GM23338 (cell line): ENCODE measurements around the gene ACAD11. TPM values are rescaled to one million over a fixed set of nuclear protein-coding genes. Genes with fewer than 3 reads are reported as not detected.

ENCODE experiments used
- ATAC-seq: fragments of 200-7000 bp; cut with Tn5 transposase; 3 replicates; pipeline ENCODE4 v1.9.1; 2020
- DNase-seq: peaks from one replicate; pipeline ENCODE4 v3.0.0-alpha.2; 2015; ENCODE audit warnings: low spot score
- H2AFZ ChIP-seq: fragments of 200-600 bp; sonication (generic); 2 replicates; pipeline ENCODE4 v1.8.0; 2016; ENCODE audit warnings: antibody characterized with exemption, mild to moderate bottlenecking, moderate library complexity
- H3F3A ChIP-seq: fragments of 200-600 bp; sonication (generic); replicated peaks from 2 replicates; pipeline ENCODE4 v1.8.0; 2017; ENCODE audit warnings: antibody characterized with exemption, mixed run types, low read depth
- H3K27ac ChIP-seq: fragments of 200-600 bp; sonication (generic); 2 replicates; pipeline ENCODE4 v1.6.1; 2016; ENCODE audit warnings: low read depth
- H3K27me3 ChIP-seq: fragments of 200-600 bp; sonication (generic); 2 replicates; pipeline ENCODE4 v1.8.0; 2016; ENCODE audit warnings: mild to moderate bottlenecking, mixed run types, moderate library complexity; ENCODE audit not compliant: insufficient read depth
- H3K36me3 ChIP-seq: fragments of 200-600 bp; sonication (generic); 2 replicates; pipeline ENCODE4 v1.8.0; 2016; ENCODE audit warnings: mild to moderate bottlenecking; ENCODE audit not compliant: insufficient read depth
- H3K4me1 ChIP-seq: fragments of 200-600 bp; sonication (generic); 2 replicates; pipeline ENCODE4 v1.8.0; 2016; ENCODE audit warnings: mild to moderate bottlenecking, moderate library complexity; ENCODE audit not compliant: insufficient read depth
- H3K4me2 ChIP-seq: fragments of 200-600 bp; sonication (generic); 2 replicates; pipeline ENCODE4 v1.7.1; 2017; ENCODE audit warnings: mixed run types
- H3K4me3 ChIP-seq: fragments of 200-600 bp; sonication (generic); 2 replicates; pipeline ENCODE4 v1.6.1; 2016; ENCODE audit warnings: mixed run types
- H3K79me2 ChIP-seq: fragments of 200-600 bp; sonication (generic); replicated peaks from 2 replicates; pipeline ENCODE4 v1.8.0; 2017; ENCODE audit warnings: mild to moderate bottlenecking; ENCODE audit not compliant: insufficient read depth
- H3K9me2 ChIP-seq: fragments of 200-600 bp; sonication (generic); 2 replicates; pipeline ENCODE4 v1.8.0; 2017; ENCODE audit not compliant: insufficient read depth
- H4K20me1 ChIP-seq: fragments of 200-600 bp; sonication (generic); replicated peaks from 2 replicates; pipeline ENCODE4 v1.8.0; 2017; ENCODE audit warnings: mild to moderate bottlenecking; ENCODE audit not compliant: insufficient read depth
- H3K27ac Mint-ChIP-seq: 2 replicates; pipeline ENCODE4 v1.8.0; 2020; ENCODE audit warnings: inconsistent platforms, mild to moderate bottlenecking, moderate library complexity, mixed read lengths
- H3K27me3 Mint-ChIP-seq: 3 replicates; pipeline ENCODE4 v1.8.0; 2022; ENCODE audit warnings: low read depth, mild to moderate bottlenecking, moderate library complexity, mixed read lengths, inconsistent platforms; ENCODE audit not compliant: insufficient read depth, poor library complexity
- H3K36me3 Mint-ChIP-seq: 3 replicates; pipeline ENCODE4 v1.8.0; 2021; ENCODE audit warnings: low read depth, mild to moderate bottlenecking, inconsistent platforms, moderate library complexity, mixed read lengths
- H3K4me1 Mint-ChIP-seq: 3 replicates; pipeline ENCODE4 v1.8.0; 2020; ENCODE audit warnings: mild to moderate bottlenecking, inconsistent platforms, mixed read lengths
- H3K4me3 Mint-ChIP-seq: 3 replicates; pipeline ENCODE4 v1.8.0; 2021; ENCODE audit warnings: moderate library complexity, mild to moderate bottlenecking, inconsistent platforms, mixed read lengths
- H3K9me3 Mint-ChIP-seq: 3 replicates; pipeline ENCODE4 v1.8.0; 2020; ENCODE audit warnings: moderate library complexity, mild to moderate bottlenecking, inconsistent platforms, mixed read lengths
- CREB1 ChIP-seq: fragments of 250-450 bp; sonication (Bioruptor Pico); IDR thresholded peaks from 2 replicates; pipeline ENCODE4 v1.5.0; 2020; ENCODE audit warnings: low read depth, mild to moderate bottlenecking, moderate library complexity
- CTCF ChIP-seq, 2 experiments: fragments of 200-600 bp in 1 of 2; sonication (generic) in 1 of 2; conservative IDR thresholded peaks; 2 replicates each; pipeline versions ENCODE4 v1.5.1 to v1.6.1; 2016 to 2017; ENCODE audit warnings: antibody characterized with exemption in 2 of 2, low read depth in 2 of 2, mild to moderate bottlenecking in 2 of 2, moderate library complexity in 1 of 2
- ETS1 ChIP-seq: IDR thresholded peaks from 2 replicates; pipeline ENCODE4 v1.6.1; 2016; ENCODE audit warnings: antibody characterized with exemption
- EZH2 ChIP-seq: fragments of 200-600 bp; sonication (generic); IDR thresholded peaks from one replicate; pipeline ENCODE4 v1.8.0; 2017; ENCODE audit warnings: antibody characterized with exemption, mild to moderate bottlenecking, low read depth; ENCODE audit not compliant: unreplicated experiment
- EZH2phosphoT487 ChIP-seq: fragments of 200-600 bp; sonication (generic); IDR thresholded peaks from one replicate; pipeline ENCODE4 v1.8.1; 2018; ENCODE audit warnings: antibody characterized with exemption; ENCODE audit not compliant: unreplicated experiment
- JUNB ChIP-seq: IDR thresholded peaks from one replicate; pipeline ENCODE4 v1.6.1; 2016; ENCODE audit warnings: antibody characterized with exemption; ENCODE audit not compliant: unreplicated experiment
- NANOG ChIP-seq: IDR thresholded peaks from 2 replicates; pipeline ENCODE4 v1.6.1; 2016; ENCODE audit warnings: antibody characterized with exemption, borderline replicate concordance
- POLR2AphosphoS5 ChIP-seq: IDR thresholded peaks from 2 replicates; pipeline ENCODE4 v1.6.1; 2016; ENCODE audit warnings: antibody characterized with exemption, low read depth
- STAT1 ChIP-seq: IDR thresholded peaks from one replicate; pipeline ENCODE4 v1.6.1; 2016; ENCODE audit warnings: antibody characterized with exemption; ENCODE audit not compliant: unreplicated experiment
- ZNF114 ChIP-seq: fragments of 250-450 bp; sonication (Bioruptor Pico); IDR thresholded peaks from 2 replicates; pipeline ENCODE4 v1.5.0; 2020; ENCODE audit warnings: mild to moderate bottlenecking, moderate library complexity
- ZNF331 ChIP-seq: fragments of 250-450 bp; sonication (Bioruptor Pico); IDR thresholded peaks from 2 replicates; pipeline ENCODE4 v1.5.0; 2020; ENCODE audit warnings: low read depth, mild to moderate bottlenecking, moderate library complexity
- ZNF462 ChIP-seq: fragments of 250-450 bp; sonication (Bioruptor Pico); IDR thresholded peaks from 2 replicates; pipeline ENCODE4 v1.5.0; 2020; ENCODE audit warnings: mild to moderate bottlenecking, moderate library complexity
- polyA plus RNA-seq: library from polyadenylated mRNA; unstranded; fragments of >200 nt; fragmentation: Nextera tagmentation; extraction: Ambion mirVana; gene quantifications from 2 replicates; pipeline ENCODE4 v1.2.1, GENCODE V29; 2016
- total RNA-seq: library from RNA; depleted of rRNA; stranded (reverse); fragments of >200 nt; shearing (Covaris generic); gene quantifications from 2 replicates; pipeline ENCODE4 v1.2.3, GENCODE V29; 2014
- TF ChIP-seq, protein P1 (sequence below): IDR thresholded peaks from one replicate; pipeline ENCODE4 v1.6.1; 2018; ENCODE audit warnings: antibody characterized with exemption; ENCODE audit not compliant: unreplicated experiment

Gene ACAD11
- total and polyA plus RNA-seq, 2 experiments from 2014 or later = 11.4 to 17.1 TPM

- Histone ChIP-seq H3K27ac (no peak overlapping the region), H3K9me2 (no peaks in the 10 kb centered on the region), H3K36me3 (no peaks in the 10 kb centered on the region), H3K4me1 (no peaks in the 10 kb centered on the region; the same call in 1 of the 2 replicates), H3K4me2 (peak overlapping the region; percentile 94), H3K27me3 (no peaks in the 10 kb centered on the region), H3F3A (no peaks in the 10 kb centered on the region), H3K4me3 (peak overlapping the region; percentile 89), H3K79me2 (peaks cover 34% of the 10 kb centered on the region), H2AFZ (peak overlapping the region; percentile 98), H4K20me1 (no peaks in the 10 kb centered on the region)
- TF ChIP-seq ETS1 = no peak
- TF ChIP-seq, protein P1, sequence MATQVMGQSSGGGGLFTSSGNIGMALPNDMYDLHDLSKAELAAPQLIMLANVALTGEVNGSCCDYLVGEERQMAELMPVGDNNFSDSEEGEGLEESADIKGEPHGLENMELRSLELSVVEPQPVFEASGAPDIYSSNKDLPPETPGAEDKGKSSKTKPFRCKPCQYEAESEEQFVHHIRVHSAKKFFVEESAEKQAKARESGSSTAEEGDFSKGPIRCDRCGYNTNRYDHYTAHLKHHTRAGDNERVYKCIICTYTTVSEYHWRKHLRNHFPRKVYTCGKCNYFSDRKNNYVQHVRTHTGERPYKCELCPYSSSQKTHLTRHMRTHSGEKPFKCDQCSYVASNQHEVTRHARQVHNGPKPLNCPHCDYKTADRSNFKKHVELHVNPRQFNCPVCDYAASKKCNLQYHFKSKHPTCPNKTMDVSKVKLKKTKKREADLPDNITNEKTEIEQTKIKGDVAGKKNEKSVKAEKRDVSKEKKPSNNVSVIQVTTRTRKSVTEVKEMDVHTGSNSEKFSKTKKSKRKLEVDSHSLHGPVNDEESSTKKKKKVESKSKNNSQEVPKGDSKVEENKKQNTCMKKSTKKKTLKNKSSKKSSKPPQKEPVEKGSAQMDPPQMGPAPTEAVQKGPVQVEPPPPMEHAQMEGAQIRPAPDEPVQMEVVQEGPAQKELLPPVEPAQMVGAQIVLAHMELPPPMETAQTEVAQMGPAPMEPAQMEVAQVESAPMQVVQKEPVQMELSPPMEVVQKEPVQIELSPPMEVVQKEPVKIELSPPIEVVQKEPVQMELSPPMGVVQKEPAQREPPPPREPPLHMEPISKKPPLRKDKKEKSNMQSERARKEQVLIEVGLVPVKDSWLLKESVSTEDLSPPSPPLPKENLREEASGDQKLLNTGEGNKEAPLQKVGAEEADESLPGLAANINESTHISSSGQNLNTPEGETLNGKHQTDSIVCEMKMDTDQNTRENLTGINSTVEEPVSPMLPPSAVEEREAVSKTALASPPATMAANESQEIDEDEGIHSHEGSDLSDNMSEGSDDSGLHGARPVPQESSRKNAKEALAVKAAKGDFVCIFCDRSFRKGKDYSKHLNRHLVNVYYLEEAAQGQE = no peak
- no peak for TF ChIP-seq ZNF462
- TF ChIP-seq POLR2AphosphoS5 = no peak
- no peak for TF ChIP-seq ZNF114
- TF ChIP-seq ZNF331 (CRISPR knock-in tag) = no peak
- TF ChIP-seq CTCF (conservative IDR thresholded peaks at IDR 0.05; ENCODE audit: low read depth in 2 of 2) = no peak
- TF ChIP-seq CREB1 = no peak
- no peak for TF ChIP-seq NANOG
- no peak for TF ChIP-seq JUNB
- TF ChIP-seq EZH2phosphoT487 = no peak
- TF ChIP-seq EZH2 = no peak
- no peak for TF ChIP-seq STAT1
- Mint-ChIP-seq H3K27me3 (no peaks in the 10 kb centered on the region), H3K4me3 (peak overlapping the region; percentile 98), H3K9me3 (no peaks in the 10 kb centered on the region), H3K36me3 (no peaks in the 10 kb centered on the region), H3K4me1 (peaks cover 12% of the 10 kb centered on the region; the same call in 2 of the 3 replicates), H3K27ac (no peak overlapping the region)
- peak; percentile 55 for DNase-seq
- ATAC-seq = peak; percentile 11
Observed at GRCh38 chr3:132659000-132659364, 627 bp downstream of the ACAD11 start.
